Liver (tissue), 9 donors: ENCODE data around the gene RIOX2. TPM values are rescaled to one million over a fixed set of nuclear protein-coding genes. Genes with fewer than 3 reads are reported as not detected.

Experiments used
- DNase-seq: peaks from one replicate; pipeline ENCODE4 v3.0.0-alpha.2; 2017; ENCODE audit warnings: low spot score
- H3K27ac ChIP-seq, 2 donors: one replicate each; pipeline ENCODE4 v1.7.0; 2013; ENCODE audit warnings: inconsistent platforms in 2 of 2, low read length in 2 of 2, control low read depth in 1 of 2, low read depth in 1 of 2, mild to moderate bottlenecking in 1 of 2
- H3K27me3 ChIP-seq, 4 donors: one replicate each; pipeline versions ENCODE4 v1.6.1 to v1.7.0; 2013; ENCODE audit warnings: low read length in 3 of 4, inconsistent platforms in 1 of 4, mild to moderate bottlenecking in 1 of 4, moderate library complexity in 1 of 4; ENCODE audit not compliant: control insufficient read depth in 4 of 4, insufficient read depth in 4 of 4
- H3K36me3 ChIP-seq, 4 donors: one replicate each; pipeline versions ENCODE4 v1.6.1 to v1.7.0; 2013; ENCODE audit warnings: low read length in 3 of 4, mild to moderate bottlenecking in 3 of 4, low read depth in 1 of 4, moderate library complexity in 1 of 4; ENCODE audit not compliant: control insufficient read depth in 4 of 4, insufficient read depth in 3 of 4
- H3K4me1 ChIP-seq, 4 donors: one replicate each; pipeline versions ENCODE4 v1.6.1 to v1.7.0; 2013; ENCODE audit warnings: low read length in 3 of 4, mild to moderate bottlenecking in 3 of 4, moderate library complexity in 1 of 4; ENCODE audit not compliant: control insufficient read depth in 4 of 4, insufficient read depth in 4 of 4
- H3K4me3 ChIP-seq, 3 donors: one replicate each; pipeline versions ENCODE4 v1.6.1 to v1.7.0; 2013; ENCODE audit warnings: low read length in 3 of 3, control low read depth in 1 of 3, low read depth in 1 of 3, mild to moderate bottlenecking in 1 of 3
- H3K9ac ChIP-seq, 2 donors: one replicate each; pipeline ENCODE4 v1.7.0; 2013; ENCODE audit warnings: low read length in 2 of 2, mild to moderate bottlenecking in 2 of 2, moderate library complexity in 2 of 2, control low read depth in 1 of 2, low read depth in 1 of 2
- H3K9me3 ChIP-seq, 4 donors: one replicate each; pipeline versions ENCODE4 v1.6.1 to v1.7.0; 2013; ENCODE audit warnings: low read length in 3 of 4; ENCODE audit not compliant: control insufficient read depth in 4 of 4
- EGR1 ChIP-seq, 2 donors: IDR thresholded peaks; 2 replicates each; pipeline ENCODE4 v1.6.1; 2016 to 2018; ENCODE audit warnings: antibody characterized with exemption in 2 of 2, low read depth in 2 of 2
- FOXA1 ChIP-seq: IDR thresholded peaks from 2 replicates; pipeline ENCODE4 v1.6.1; 2016; ENCODE audit warnings: antibody characterized with exemption
- GABPA ChIP-seq, 2 donors: IDR thresholded peaks in 1 of 2; conservative IDR thresholded peaks in 1 of 2; 2 replicates each; pipeline ENCODE4 v1.6.1; 2016; ENCODE audit warnings: antibody characterized with exemption in 2 of 2, mild to moderate bottlenecking in 1 of 2, moderate library complexity in 1 of 2
- HNF4A ChIP-seq, 2 donors: conservative IDR thresholded peaks; 2 replicates each; pipeline ENCODE4 v1.6.1; 2016; ENCODE audit warnings: antibody characterized with exemption in 2 of 2, mild to moderate bottlenecking in 2 of 2
- HNF4G ChIP-seq: IDR thresholded peaks from 2 replicates; pipeline ENCODE4 v1.6.1; 2016; ENCODE audit warnings: antibody characterized with exemption
- JUND ChIP-seq, 2 donors: IDR thresholded peaks; 2 replicates each; pipeline ENCODE4 v1.6.1; 2016; ENCODE audit warnings: antibody characterized with exemption in 2 of 2
- NR2F2 ChIP-seq: IDR thresholded peaks from 2 replicates; pipeline ENCODE4 v1.6.1; 2016; ENCODE audit warnings: antibody characterized with exemption
- RAD21 ChIP-seq, 2 donors: IDR thresholded peaks; 2 replicates each; pipeline ENCODE4 v1.6.1; 2016; ENCODE audit warnings: antibody characterized with exemption in 2 of 2, mild to moderate bottlenecking in 2 of 2
- RXRA ChIP-seq, 2 donors: IDR thresholded peaks; 2 replicates each; pipeline ENCODE4 v1.6.1; 2017 to 2018; ENCODE audit warnings: antibody characterized with exemption in 2 of 2, mild to moderate bottlenecking in 1 of 2
- SP1 ChIP-seq: IDR thresholded peaks from 2 replicates; pipeline ENCODE4 v1.6.1; 2018; ENCODE audit warnings: antibody characterized with exemption, mild to moderate bottlenecking
- TAF1 ChIP-seq: conservative IDR thresholded peaks from 2 replicates; pipeline ENCODE4 v1.6.1; 2016; ENCODE audit warnings: antibody characterized with exemption, mild to moderate bottlenecking
- ZBTB33 ChIP-seq: IDR thresholded peaks from 2 replicates; pipeline ENCODE4 v1.6.1; 2016; ENCODE audit warnings: antibody characterized with exemption
- WGBS: extraction: QIAGEN DNeasy Blood & Tissue Kit; methylation state at CpG from one replicate; pipeline ENCODE4 v1.1.7; 2013; 5-methylcytosine and 5-hydroxymethylcytosine counted together
- polyA plus RNA-seq, 2 donors: library from polyadenylated mRNA; stranded (reverse) in 1 of 2; unstranded in 1 of 2; fragments of 200-250 nt in 1 of 2; fragments of >200 nt in 1 of 2; fragmentation: Nextera tagmentation in 1 of 2; extraction: Ambion mirVana in 1 of 2; gene quantifications; one replicate each; pipeline versions ENCODE4 v1.2.1 to v1.2.3, GENCODE V29; 2013 to 2015
- total RNA-seq, 2 donors: library from RNA; depleted of rRNA; stranded (reverse); fragments of >200 nt; gene quantifications; one replicate each; pipeline ENCODE4 v1.2.3, GENCODE V29; 2014
- TF ChIP-seq, protein P1 (sequence below): IDR thresholded peaks from 2 replicates; pipeline ENCODE4 v1.6.1; 2016; ENCODE audit warnings: antibody characterized with exemption
- TF ChIP-seq, protein P2 (sequence below): IDR thresholded peaks from 2 replicates; pipeline ENCODE4 v1.6.1; 2016; ENCODE audit warnings: antibody characterized with exemption, mild to moderate bottlenecking
- TF ChIP-seq, protein P3 (sequence below): fragments of 150-350 bp; IDR thresholded peaks from 2 replicates; pipeline ENCODE4 v1.5.1; 2017; ENCODE audit warnings: improper control_type of control experiment, low read depth, low read length; ENCODE audit not compliant: missing input control
- donor health status: healthy.
- donor health status: healthy.
- donor health status: healthy.
- donor health status: healthy.
- donor health status: healthy.

Gene RIOX2
- total and polyA plus RNA-seq, 4 donors, result 8.2 to 19.9 (median 11.0) TPM

DNA sequence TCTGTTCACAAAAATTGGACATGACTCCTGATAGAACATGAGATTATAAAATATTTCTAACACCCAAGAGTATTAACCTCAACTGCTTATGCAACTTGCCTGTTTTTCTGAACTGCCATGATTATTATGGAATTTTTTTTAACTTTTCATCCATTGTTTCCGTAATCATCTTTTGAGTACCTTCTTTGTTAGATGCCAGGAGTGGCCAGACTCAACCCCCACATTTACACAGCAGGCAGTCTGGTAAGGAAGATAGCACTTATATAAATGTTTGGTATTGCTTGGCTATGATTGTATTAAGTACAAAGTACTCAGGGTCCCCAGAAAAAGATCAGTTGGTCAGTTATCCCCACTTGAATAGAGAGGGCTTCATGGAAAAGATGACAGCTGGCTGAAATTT is 76.1 kb downstream of the RIOX2 start (continued):
- TF ChIP-seq GABPA (IDR thresholded peaks at IDR 0.05 in 1 of 2, conservative IDR thresholded peaks at IDR 0.05 in 1 of 2) (no peak), HNF4G (no peak), TAF1 (no peak), EGR1 (IDR thresholded peaks at IDR 0.05; ENCODE audit: low read depth in 2 of 2) (no peak), RAD21 (IDR thresholded peaks at IDR 0.05) (no peak)
- TF ChIP-seq, protein P1, sequence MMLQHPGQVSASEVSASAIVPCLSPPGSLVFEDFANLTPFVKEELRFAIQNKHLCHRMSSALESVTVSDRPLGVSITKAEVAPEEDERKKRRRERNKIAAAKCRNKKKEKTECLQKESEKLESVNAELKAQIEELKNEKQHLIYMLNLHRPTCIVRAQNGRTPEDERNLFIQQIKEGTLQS, result no peak

- Histone ChIP-seq H3K27ac (no peak overlapping the region), H3K27me3 (no peaks in the 10 kb centered on the region), H3K4me3 (no peak overlapping the region), H3K4me1 (no peaks in the 10 kb centered on the region), H3K9me3 (no peaks in the 10 kb centered on the region), H3K36me3 (peaks cover 0 to 7% (median under 1%) of the 10 kb centered on the region in 4 donors), H3K9ac (no peak overlapping the region)
- WGBS, result 93% methylated on average over 3 of the region's 3 CpGs
- TF ChIP-seq, protein P1, result no peak
- TF ChIP-seq SP1, result no peak
- TF ChIP-seq HNF4G, result no peak
- no peak for TF ChIP-seq HNF4A (conservative IDR thresholded peaks at IDR 0.05)
- no peak for TF ChIP-seq TAF1
- TF ChIP-seq NR2F2, result no peak
- no peak for TF ChIP-seq RXRA (IDR thresholded peaks at IDR 0.05)
- no peak for TF ChIP-seq JUND (IDR thresholded peaks at IDR 0.05)
- TF ChIP-seq EGR1 (IDR thresholded peaks at IDR 0.05; ENCODE audit: low read depth in 2 of 2), result no peak
- TF ChIP-seq FOXA1, result no peak
- TF ChIP-seq, protein P2, sequence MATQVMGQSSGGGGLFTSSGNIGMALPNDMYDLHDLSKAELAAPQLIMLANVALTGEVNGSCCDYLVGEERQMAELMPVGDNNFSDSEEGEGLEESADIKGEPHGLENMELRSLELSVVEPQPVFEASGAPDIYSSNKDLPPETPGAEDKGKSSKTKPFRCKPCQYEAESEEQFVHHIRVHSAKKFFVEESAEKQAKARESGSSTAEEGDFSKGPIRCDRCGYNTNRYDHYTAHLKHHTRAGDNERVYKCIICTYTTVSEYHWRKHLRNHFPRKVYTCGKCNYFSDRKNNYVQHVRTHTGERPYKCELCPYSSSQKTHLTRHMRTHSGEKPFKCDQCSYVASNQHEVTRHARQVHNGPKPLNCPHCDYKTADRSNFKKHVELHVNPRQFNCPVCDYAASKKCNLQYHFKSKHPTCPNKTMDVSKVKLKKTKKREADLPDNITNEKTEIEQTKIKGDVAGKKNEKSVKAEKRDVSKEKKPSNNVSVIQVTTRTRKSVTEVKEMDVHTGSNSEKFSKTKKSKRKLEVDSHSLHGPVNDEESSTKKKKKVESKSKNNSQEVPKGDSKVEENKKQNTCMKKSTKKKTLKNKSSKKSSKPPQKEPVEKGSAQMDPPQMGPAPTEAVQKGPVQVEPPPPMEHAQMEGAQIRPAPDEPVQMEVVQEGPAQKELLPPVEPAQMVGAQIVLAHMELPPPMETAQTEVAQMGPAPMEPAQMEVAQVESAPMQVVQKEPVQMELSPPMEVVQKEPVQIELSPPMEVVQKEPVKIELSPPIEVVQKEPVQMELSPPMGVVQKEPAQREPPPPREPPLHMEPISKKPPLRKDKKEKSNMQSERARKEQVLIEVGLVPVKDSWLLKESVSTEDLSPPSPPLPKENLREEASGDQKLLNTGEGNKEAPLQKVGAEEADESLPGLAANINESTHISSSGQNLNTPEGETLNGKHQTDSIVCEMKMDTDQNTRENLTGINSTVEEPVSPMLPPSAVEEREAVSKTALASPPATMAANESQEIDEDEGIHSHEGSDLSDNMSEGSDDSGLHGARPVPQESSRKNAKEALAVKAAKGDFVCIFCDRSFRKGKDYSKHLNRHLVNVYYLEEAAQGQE, result no peak
- no peak for DNase-seq
Observed at GRCh38 chr3:97895216-97895615, 77.0 kb downstream of the RIOX2 start.

- Histone ChIP-seq H3K9me3 (no peaks in the 10 kb centered on the region), H3K4me1 (no peaks in the 10 kb centered on the region), H3K27me3 (no peaks in the 10 kb centered on the region), H3K4me3 (no peak overlapping the region), H3K36me3 (peaks cover 0 to 13% (median 3%) of the 10 kb centered on the region in 4 donors), H3K9ac (no peak overlapping the region), H3K27ac (no peak overlapping the region)
- no peak for DNase-seq
- 93% methylated on average over 1 of the region's 1 CpG for WGBS
- TF ChIP-seq ZBTB33, result no peak
- TF ChIP-seq, protein P3, sequence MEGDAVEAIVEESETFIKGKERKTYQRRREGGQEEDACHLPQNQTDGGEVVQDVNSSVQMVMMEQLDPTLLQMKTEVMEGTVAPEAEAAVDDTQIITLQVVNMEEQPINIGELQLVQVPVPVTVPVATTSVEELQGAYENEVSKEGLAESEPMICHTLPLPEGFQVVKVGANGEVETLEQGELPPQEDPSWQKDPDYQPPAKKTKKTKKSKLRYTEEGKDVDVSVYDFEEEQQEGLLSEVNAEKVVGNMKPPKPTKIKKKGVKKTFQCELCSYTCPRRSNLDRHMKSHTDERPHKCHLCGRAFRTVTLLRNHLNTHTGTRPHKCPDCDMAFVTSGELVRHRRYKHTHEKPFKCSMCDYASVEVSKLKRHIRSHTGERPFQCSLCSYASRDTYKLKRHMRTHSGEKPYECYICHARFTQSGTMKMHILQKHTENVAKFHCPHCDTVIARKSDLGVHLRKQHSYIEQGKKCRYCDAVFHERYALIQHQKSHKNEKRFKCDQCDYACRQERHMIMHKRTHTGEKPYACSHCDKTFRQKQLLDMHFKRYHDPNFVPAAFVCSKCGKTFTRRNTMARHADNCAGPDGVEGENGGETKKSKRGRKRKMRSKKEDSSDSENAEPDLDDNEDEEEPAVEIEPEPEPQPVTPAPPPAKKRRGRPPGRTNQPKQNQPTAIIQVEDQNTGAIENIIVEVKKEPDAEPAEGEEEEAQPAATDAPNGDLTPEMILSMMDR, result no peak
Observed at GRCh38 chr3:97892852-97893251, 79.4 kb downstream of the RIOX2 start.
